ENCODE measurements around the gene ARSG. TPM values are rescaled to one million over a fixed set of nuclear protein-coding genes. Genes with fewer than 3 reads are reported as not detected.

The ARSG gene
- total and polyA plus RNA-seq, 2 of the 13 experiments (the other 11 are each of a cell fraction or from before 2014, with no cell fraction given), result 3.7 to 15.2 TPM

GRCh38 chr17:68343976-68344375 lies 52.7 kb downstream of the ARSG start (continued):
- no peak for TF ChIP-seq ARNT2 (CRISPR knock-in tag; IDR thresholded peaks at IDR 0.05; ENCODE audit: low read depth)
- no peak for TF ChIP-seq NFYC (CRISPR knock-in tag; IDR thresholded peaks at IDR 0.05)

DNA sequence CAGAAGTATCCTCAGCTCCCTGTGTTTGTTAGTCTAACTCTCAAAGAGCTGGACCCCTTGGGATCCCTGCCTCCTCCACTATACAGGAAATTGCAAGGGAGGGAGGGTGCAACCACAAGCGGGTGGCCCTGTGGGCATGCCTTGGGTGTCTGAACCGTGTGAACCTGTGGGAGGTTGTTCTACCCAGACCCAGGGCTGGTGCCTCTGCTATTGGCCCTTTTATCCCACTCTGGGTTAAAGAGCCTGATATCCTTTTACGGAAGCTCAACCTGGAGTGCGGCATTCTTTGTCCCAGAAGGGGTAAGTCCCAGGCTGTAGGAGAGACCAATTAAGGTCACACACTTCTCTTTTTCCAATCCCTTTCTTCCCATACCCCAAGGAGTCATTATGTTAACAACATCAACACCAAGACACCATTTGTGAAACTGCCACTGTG lies 53.4 kb downstream of the ARSG start:
- intact Hi-C loops (cut with micrococcal nuclease; ENCODE audit: unreplicated experiment), result no loop called here

More for the DNA sequence above, 53.4 kb downstream of the ARSG start:
- POLR2A ChIA-PET, result interaction anchor here (1.3 kb wide), 1 partner anchor 38 kb away, joined by 3 read pairs; no protein-coding TSS in a partner anchor
- Histone ChIP-seq H3K9ac (ENCODE audit: insufficient read depth, low read depth, low read length) (no peak overlapping the region), H3K9me3 (ENCODE audit: low read length) (no peaks in the 10 kb centered on the region), H3K36me3 (replicated peaks in 1 of 2; ENCODE audit: control insufficient read depth in 1 of 2, insufficient read depth in 2 of 2, low read length in 2 of 2) (no peaks in the 10 kb centered on the region; a peak in 1 of 5 replicates), H3K27ac (ENCODE audit: extremely low read length, insufficient read depth, low read length) (no peak overlapping the region), H3K4me2 (ENCODE audit: low read depth, low read length) (no peak overlapping the region), H3K27me3 (ENCODE audit: control insufficient read depth in 1 of 2, insufficient read depth in 2 of 2, low read length in 2 of 2) (no peaks in the 10 kb centered on the region), H4K20me1 (ENCODE audit: insufficient read depth, low read length) (no peaks in the 10 kb centered on the region), H2AFZ (ENCODE audit: low read length) (no peak overlapping the region), H3K4me3 (replicated peaks in 1 of 3; ENCODE audit: insufficient read depth in 1 of 3, low read depth in 2 of 3, low read length in 3 of 3) (no peak overlapping the region), H3K79me2 (ENCODE audit: insufficient read depth, low read length) (no peaks in the 10 kb centered on the region), H3K4me1 (ENCODE audit: insufficient read depth, low read length) (peaks cover 34% of the 10 kb centered on the region)
- ATAC-seq (no peak), FAIRE-seq (no peak), DNase-seq (ENCODE audit: low spot score) (no peak)
- 91% methylated on average over 4 of the region's 4 CpGs for WGBS (ENCODE audit: low lambda C conversion rate)
- in situ Hi-C loops (cut with HindIII; ENCODE audit: extremely low pct_ligation_motif_present, low pct_unique_long_range_greater_than_20kb), result no loop called here
- no TSS peak for BruUV-seq (replicated peaks)
- CTCF ChIA-PET (ENCODE audit: low intra/inter-chr PET ratio, low total read pairs), result no interaction called here
- no peak for TF ChIP-seq ZHX2 (IDR thresholded peaks at IDR 0.05; ENCODE audit: low read depth)
- no peak for TF ChIP-seq ZHX2 (CRISPR knock-in tag; IDR thresholded peaks at IDR 0.05; ENCODE audit: borderline replicate concordance)
